GM12801 (cell line): Measurements from ENCODE around the gene TMEM175.

ENCODE experiments used
- TF ChIP-seq, protein P1 (sequence below): IDR thresholded peaks from one replicate; pipeline ENCODE4 v1.5.1; 2011; ENCODE audit warnings: control low read depth; ENCODE audit not compliant: insufficient read length; ENCODE audit errors: extremely low read depth

TMEM175 gene

DNA sequence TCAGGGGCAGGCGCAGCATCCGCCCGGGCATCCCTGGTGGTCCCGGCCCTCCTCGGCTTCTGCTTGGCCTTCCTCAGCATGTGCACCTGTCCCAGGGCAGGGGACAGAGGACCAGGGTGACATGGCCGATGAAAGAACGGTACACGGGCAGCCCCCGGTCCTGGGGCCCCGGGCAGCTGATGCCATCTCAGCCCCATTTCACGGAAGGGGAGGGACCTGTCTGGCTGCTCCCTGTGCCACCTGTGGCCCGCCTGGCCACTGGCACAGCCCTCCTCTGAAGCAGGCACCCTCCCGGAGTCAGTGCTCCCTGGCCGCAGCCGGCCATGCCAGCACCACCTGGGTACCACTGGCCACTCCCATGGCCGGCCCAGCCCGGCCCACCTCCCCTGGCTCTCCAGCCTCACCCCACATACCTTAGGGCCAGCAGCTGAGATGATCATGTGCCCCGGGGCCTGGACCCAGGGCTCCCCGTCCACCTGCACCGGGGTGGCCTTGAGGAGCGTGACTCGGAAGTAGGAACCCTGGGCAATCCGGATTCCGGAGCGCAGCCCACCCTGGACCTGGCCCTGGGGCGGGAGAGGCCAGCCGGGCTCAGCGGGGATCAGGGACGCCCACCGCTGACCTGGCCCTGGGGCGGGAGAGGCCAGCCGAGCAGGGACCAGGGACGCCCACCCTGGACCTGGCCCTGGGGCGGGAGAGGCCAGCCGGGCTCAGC lies 28.5 kb downstream of the TMEM175 start:
- TF ChIP-seq, protein P1, sequence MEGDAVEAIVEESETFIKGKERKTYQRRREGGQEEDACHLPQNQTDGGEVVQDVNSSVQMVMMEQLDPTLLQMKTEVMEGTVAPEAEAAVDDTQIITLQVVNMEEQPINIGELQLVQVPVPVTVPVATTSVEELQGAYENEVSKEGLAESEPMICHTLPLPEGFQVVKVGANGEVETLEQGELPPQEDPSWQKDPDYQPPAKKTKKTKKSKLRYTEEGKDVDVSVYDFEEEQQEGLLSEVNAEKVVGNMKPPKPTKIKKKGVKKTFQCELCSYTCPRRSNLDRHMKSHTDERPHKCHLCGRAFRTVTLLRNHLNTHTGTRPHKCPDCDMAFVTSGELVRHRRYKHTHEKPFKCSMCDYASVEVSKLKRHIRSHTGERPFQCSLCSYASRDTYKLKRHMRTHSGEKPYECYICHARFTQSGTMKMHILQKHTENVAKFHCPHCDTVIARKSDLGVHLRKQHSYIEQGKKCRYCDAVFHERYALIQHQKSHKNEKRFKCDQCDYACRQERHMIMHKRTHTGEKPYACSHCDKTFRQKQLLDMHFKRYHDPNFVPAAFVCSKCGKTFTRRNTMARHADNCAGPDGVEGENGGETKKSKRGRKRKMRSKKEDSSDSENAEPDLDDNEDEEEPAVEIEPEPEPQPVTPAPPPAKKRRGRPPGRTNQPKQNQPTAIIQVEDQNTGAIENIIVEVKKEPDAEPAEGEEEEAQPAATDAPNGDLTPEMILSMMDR = no peak

DNA sequence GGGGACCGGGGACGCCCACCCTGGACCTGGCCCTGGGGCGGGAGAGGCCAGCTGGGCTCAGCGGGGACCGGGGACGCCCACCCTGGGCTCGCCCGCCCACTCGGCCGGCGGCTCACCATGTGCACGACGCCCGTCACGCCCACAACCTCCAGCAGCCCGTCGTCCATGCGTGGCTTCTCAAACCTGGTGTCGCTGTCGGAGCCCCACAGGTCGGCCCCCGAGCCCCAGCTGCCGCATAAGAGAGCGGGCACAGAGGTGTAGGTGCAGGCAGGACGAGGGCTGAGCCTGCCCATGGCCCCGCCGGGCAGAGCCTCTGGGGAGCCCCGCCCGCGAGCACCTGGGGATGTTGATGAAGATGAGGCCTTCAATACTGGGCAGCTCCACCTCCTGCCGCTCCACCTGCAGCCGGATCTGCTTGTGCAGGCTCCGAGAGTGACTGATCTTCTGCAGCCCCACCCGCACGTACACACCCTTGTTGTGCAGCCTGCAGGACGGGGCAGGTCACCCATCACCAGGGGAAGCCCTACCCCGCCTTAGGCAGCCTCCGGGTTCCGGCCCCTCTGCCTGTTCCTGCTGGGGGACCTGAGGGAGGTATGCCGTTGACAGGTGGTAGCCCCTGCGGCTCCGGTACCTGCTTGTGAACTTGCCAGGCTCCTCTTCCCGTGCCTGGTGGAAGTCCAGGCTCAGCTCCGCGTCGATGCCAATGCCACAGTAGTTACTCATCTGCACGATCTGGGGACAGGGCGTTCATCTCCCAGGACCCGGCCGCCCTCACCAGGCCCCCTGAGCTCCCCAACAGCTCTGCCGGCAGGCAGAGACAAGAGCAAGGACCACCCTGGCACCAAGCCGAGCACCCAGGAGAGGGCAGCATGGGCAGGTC lies 29.3 kb downstream of the TMEM175 start:
- TF ChIP-seq, protein P1 = no peak

DNA sequence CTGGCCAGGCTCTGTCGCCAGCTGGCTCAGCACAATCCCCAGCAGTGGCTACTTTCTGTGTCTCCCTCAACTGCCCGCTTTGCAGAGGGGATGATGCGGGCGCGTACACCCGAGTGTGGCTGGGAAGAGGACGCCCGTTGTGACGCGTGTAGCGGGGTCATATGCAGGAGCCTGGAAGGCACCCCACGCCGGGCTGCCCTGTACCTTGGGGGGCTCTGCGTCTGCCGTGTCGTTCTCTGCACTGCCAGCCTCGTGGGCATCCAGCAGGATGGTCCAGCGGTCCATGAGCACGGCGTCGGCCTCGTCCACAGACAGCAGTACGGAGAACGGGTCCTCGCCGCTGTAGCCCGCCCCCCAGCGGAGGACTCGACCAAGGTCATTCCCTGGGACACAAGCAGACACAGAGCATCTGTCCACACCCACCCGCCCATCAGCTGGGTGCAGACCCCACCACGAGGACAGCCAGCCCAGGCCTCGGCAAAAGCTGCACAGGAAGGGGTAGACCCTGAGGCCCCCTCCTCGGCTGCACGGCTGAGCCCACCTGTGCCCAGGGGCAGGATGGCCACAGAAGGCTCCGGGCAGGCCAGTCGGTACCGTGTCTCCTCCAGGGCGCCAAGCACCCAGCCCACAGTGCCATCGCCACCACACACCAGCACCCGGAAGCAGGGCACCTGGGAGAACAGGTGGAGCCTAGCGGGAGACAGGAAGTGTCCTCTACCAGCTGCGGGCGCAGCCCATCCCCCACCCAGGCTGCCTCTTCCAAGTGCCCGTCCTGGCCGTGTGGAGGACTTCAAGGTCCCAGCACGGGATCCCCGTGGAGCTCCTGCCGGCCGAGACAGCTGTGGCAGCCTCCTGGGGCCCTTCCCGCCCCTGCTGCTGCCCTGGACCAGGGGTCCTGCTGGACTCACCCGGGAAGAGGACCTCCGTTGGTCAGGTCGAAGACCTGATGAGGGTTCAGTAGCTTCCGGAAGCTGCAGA lies 30.3 kb downstream of the TMEM175 start:
- TF ChIP-seq, protein P1 = no peak

DNA sequence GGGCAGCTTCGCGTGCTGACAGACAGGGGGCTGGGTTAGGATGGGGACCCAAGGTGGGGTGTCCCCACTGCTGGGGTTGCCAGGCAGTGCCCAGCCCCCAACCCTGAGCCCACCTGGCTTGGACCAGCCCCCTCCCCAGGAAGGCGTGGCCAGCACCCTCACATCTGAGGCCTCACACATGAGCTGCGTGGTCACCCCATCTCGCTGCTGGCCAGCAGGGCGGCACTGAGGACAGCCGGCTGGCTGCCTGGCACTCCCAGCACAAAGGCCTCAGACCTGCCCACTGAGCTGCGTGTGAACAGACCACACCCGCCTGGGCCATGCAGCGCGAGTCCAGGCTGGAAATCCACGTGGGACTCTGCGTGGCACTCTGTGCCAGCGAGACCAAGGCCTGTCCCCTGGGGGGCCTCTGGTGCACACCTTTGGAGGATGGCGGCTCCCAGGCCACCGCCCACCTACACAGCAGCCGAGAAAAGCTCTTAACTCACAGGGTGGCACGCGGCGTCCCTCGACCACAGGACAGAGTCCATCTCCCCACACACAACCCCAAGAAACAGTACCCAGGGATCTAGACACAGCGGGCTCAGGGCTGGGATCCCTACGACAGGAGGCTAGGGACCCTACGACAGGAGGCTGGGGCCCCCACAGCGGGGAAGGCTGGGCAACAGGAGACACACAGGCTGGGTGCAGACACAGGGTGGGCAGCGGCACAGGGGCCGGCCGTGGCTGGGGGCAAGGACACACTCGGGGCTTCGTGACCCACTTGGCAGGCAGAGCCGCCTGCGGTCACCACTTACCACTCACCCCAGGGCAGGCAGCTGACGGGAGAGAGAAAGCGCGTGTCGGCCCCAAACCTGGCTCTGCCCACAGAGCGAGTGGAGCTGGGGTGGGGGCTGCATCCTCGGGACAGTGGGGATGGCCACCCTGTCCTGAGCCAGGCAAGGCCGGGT lies 31.3 kb downstream of the TMEM175 start:
- TF ChIP-seq, protein P1 = no peak

DNA sequence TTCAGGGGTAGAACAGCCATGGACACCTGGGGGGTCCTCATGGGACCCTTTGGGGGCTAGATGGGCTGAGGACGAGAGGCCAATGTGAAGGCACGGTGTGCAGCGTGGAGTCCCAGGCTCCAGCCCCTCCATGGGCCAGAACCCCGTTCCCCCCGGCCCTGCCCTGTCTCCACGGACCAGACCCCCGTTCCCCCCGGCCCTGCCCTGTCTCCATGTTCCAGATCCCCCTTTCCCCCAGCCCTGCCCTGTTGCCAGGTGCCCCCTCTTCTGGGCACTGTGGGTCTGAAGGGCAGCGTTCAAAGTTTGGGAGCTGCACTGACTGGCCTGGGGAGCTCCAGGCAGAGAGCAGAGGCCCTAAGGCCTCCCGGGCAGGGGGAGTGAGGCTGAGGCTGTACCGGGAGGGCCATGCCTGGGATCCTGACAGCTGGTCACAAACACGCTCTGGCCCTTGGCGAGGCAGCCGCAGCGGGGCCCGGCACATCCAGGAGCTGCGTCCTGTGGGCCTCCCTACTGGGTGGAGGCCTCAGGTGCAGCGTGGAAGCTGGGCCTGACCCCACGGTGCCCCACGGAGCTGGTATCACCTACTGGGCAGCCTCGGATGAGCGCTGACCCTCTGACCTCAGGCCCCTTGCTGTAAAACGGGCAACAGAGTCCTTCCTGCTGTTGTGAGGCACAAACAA lies 32.2 kb downstream of the TMEM175 start:
- TF ChIP-seq, protein P1 = no peak

DNA sequence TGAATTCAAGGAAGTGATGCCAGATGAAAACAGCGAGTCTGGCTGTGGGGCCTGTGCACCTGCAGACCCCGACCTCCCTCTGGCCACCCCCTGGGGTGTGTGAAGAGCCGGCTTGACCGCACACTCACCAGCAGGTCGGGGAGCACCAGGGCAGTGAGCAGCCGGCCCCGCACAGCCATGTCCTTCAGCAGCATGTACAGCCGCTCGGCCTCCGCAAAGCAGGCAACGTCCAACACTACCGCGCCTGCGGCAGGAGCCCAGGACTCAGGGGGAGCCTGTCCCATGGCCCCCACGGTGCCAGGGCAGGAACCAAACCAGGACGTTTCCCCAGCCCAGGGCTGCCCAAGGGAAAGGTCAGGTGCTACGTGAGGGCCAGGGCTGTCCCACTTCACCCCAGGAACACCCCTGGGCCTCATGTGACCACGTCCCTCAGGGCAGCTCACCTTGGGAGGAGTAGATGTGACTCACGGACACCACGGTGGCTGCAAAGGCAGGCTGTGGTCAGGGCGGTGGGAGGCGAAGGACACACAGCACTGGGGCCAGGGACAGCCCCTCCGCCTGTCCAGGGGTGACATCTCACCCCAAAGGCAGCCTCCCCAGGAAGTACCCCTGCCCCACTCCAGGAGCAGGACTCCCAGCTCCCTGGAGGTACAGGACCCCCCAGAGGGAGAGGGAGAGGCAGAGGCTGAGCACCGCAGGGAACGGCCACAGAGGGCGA lies 32.9 kb downstream of the TMEM175 start:
- TF ChIP-seq, protein P1 = no peak
